ENCODE results near the gene DISC1. TPM values are rescaled to one million over a fixed set of nuclear protein-coding genes. Genes with fewer than 3 reads are reported as not detected.

Gene DISC1
- polyA plus RNA-seq, 3 donors: 5.5 to 14.7 (median 5.8) TPM

DNA sequence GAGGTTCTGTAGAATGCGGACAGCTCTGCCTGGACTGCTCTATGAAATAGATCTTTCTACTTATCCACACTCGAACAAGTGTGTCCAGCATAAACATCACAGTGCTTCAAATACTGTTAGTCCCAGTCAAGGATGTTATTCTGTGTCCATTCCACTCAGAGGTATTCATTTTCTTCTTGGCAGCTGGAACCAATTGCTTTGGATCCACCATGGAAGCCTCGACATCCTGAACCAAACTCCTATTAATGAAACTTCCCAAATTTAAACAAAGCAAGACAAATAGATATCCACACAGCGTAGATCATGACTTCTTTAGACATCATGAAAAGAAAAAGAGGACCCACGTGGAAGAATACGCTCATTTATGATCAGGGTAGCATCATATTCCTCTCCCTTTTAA lies 95.8 kb downstream of the DISC1 start:
- intact Hi-C loops (cut with micrococcal nuclease): no loop called here
- Mint-ChIP-seq H3K9me3 (no peaks in the 10 kb centered on the region), H3K27ac (no peak overlapping the region), H3K4me3 (no peak overlapping the region), H3K27me3 (ENCODE audit: low read depth in 3 of 3) (peaks cover 0 to 1% (median 0%) of the 10 kb centered on the region in 3 donors), H3K36me3 (peaks cover 43% of the 10 kb centered on the region in 2 donors), H3K4me1 (peaks cover 22% of the 10 kb centered on the region)
- 100% methylated on average over 2 of the region's 6 CpGs for WGBS (ENCODE audit: insufficient coverage)
- no peaks in the 10 kb centered on the region for H3K27me3 ChIP-seq (ENCODE audit: control insufficient read depth in 2 of 2, insufficient read depth in 2 of 2, low read length in 2 of 2)
- H3K9ac ChIP-seq (ENCODE audit: insufficient read depth, low read length, poor library complexity, severe bottlenecking): no peak overlapping the region
- peaks cover 19% of the 10 kb centered on the region in 2 donors for H3K4me1 ChIP-seq (ENCODE audit: control insufficient read depth in 1 of 2, insufficient read depth in 2 of 2, low read length in 2 of 2)
- H2AFZ ChIP-seq (ENCODE audit: insufficient read depth, low read depth, low read length, poor library complexity, severe bottlenecking): no peak overlapping the region
- no peak overlapping the region for H3K4me3 ChIP-seq (replicated peaks in 1 of 3; ENCODE audit: low read depth in 2 of 3, low read length in 3 of 3)
- H3K4me2 ChIP-seq (replicated peaks; ENCODE audit: extremely low read depth, low read length, poor library complexity, severe bottlenecking): no peak overlapping the region
- peaks cover 45% of the 10 kb centered on the region for H4K20me1 ChIP-seq (ENCODE audit: insufficient read depth, low read length)
- DNase-seq: no peak
- H3K79me2 ChIP-seq (ENCODE audit: insufficient read depth, low read length): peaks cover 10% of the 10 kb centered on the region
- TF ChIP-seq, protein P1, sequence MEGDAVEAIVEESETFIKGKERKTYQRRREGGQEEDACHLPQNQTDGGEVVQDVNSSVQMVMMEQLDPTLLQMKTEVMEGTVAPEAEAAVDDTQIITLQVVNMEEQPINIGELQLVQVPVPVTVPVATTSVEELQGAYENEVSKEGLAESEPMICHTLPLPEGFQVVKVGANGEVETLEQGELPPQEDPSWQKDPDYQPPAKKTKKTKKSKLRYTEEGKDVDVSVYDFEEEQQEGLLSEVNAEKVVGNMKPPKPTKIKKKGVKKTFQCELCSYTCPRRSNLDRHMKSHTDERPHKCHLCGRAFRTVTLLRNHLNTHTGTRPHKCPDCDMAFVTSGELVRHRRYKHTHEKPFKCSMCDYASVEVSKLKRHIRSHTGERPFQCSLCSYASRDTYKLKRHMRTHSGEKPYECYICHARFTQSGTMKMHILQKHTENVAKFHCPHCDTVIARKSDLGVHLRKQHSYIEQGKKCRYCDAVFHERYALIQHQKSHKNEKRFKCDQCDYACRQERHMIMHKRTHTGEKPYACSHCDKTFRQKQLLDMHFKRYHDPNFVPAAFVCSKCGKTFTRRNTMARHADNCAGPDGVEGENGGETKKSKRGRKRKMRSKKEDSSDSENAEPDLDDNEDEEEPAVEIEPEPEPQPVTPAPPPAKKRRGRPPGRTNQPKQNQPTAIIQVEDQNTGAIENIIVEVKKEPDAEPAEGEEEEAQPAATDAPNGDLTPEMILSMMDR (IDR thresholded peaks at IDR 0.05): no peak
- H3K9me3 ChIP-seq (replicated peaks in 1 of 2; ENCODE audit: control insufficient read depth in 1 of 2, insufficient read depth in 1 of 2, low read length in 2 of 2): no peaks in the 10 kb centered on the region
- peaks cover 2 to 52% of the 10 kb centered on the region in 2 donors for H3K36me3 ChIP-seq (replicated peaks in 1 of 2; ENCODE audit: control insufficient read depth in 1 of 2, insufficient read depth in 2 of 2, low read length in 2 of 2)
- no peak overlapping the region for H3K27ac ChIP-seq (ENCODE audit: low read depth in 1 of 2, low read length in 2 of 2)

DNA sequence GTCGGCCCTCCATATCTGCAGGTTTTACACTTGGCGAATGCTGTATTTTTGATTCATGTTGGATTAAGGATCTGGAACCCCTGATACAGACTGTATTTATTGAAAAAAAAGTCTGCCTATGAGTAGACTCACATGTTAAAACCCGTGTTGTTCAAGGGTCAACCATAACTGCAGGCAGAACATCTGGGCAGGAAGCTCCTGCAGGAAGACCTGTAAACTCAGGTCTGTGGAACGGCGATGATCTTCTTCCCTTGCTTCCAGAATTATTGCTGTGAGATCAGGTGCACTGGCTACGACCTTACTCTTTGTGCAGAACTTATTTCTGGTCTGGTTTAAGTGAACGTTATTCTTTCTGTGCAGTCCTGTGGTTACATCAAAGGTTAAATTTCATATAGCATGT lies 96.6 kb downstream of the DISC1 start:
- no peak overlapping the region for H3K27ac Mint-ChIP-seq
- intact Hi-C loops (cut with micrococcal nuclease): no loop called here
- DNase-seq: no peak

More for the DNA sequence above, 96.6 kb downstream of the DISC1 start:
- no peak overlapping the region for H3K4me3 Mint-ChIP-seq
- no peaks in the 10 kb centered on the region for H3K27me3 ChIP-seq (ENCODE audit: control insufficient read depth in 2 of 2, insufficient read depth in 2 of 2, low read length in 2 of 2)
- H3K4me1 Mint-ChIP-seq: peaks cover 22% of the 10 kb centered on the region
- H3K4me3 ChIP-seq (replicated peaks in 1 of 3; ENCODE audit: low read depth in 2 of 3, low read length in 3 of 3): no peak overlapping the region
- H3K9ac ChIP-seq (ENCODE audit: insufficient read depth, low read length, poor library complexity, severe bottlenecking): no peak overlapping the region
- TF ChIP-seq, protein P1 (IDR thresholded peaks at IDR 0.05): no peak
- peaks cover 37 to 42% of the 10 kb centered on the region in 2 donors for H3K36me3 Mint-ChIP-seq
- 82% methylated on average over 5 of the region's 7 CpGs for WGBS (ENCODE audit: insufficient coverage)
- no peak overlapping the region for H3K27ac ChIP-seq (ENCODE audit: low read depth in 1 of 2, low read length in 2 of 2)
- no peaks in the 10 kb centered on the region for H3K9me3 Mint-ChIP-seq
- H3K9me3 ChIP-seq (replicated peaks in 1 of 2; ENCODE audit: control insufficient read depth in 1 of 2, insufficient read depth in 1 of 2, low read length in 2 of 2): no peaks in the 10 kb centered on the region
- peaks cover 11% of the 10 kb centered on the region for H3K79me2 ChIP-seq (ENCODE audit: insufficient read depth, low read length)
- peaks cover 47% of the 10 kb centered on the region for H4K20me1 ChIP-seq (ENCODE audit: insufficient read depth, low read length)
- peaks cover 0 to 46% of the 10 kb centered on the region in 2 donors for H3K36me3 ChIP-seq (replicated peaks in 1 of 2; ENCODE audit: control insufficient read depth in 1 of 2, insufficient read depth in 2 of 2, low read length in 2 of 2)
- peaks cover 0 to 1% (median 0%) of the 10 kb centered on the region in 3 donors for H3K27me3 Mint-ChIP-seq (ENCODE audit: low read depth in 3 of 3)
- peaks cover 19% of the 10 kb centered on the region in 2 donors for H3K4me1 ChIP-seq (ENCODE audit: control insufficient read depth in 1 of 2, insufficient read depth in 2 of 2, low read length in 2 of 2)
- H3K4me2 ChIP-seq (replicated peaks; ENCODE audit: extremely low read depth, low read length, poor library complexity, severe bottlenecking): no peak overlapping the region
- H2AFZ ChIP-seq (ENCODE audit: insufficient read depth, low read depth, low read length, poor library complexity, severe bottlenecking): no peak overlapping the region

Data from CD14-positive monocyte (primary cell).